ENCODE results near the gene SIGLEC5.

- TF ChIP-seq, protein P1, sequence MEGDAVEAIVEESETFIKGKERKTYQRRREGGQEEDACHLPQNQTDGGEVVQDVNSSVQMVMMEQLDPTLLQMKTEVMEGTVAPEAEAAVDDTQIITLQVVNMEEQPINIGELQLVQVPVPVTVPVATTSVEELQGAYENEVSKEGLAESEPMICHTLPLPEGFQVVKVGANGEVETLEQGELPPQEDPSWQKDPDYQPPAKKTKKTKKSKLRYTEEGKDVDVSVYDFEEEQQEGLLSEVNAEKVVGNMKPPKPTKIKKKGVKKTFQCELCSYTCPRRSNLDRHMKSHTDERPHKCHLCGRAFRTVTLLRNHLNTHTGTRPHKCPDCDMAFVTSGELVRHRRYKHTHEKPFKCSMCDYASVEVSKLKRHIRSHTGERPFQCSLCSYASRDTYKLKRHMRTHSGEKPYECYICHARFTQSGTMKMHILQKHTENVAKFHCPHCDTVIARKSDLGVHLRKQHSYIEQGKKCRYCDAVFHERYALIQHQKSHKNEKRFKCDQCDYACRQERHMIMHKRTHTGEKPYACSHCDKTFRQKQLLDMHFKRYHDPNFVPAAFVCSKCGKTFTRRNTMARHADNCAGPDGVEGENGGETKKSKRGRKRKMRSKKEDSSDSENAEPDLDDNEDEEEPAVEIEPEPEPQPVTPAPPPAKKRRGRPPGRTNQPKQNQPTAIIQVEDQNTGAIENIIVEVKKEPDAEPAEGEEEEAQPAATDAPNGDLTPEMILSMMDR (conservative IDR thresholded peaks at IDR 0.05; ENCODE audit: low read length): no peak
- no peak for TF ChIP-seq EZH2phosphoT487 (IDR thresholded peaks at IDR 0.05; ENCODE audit: borderline replicate concordance)
Observed at GRCh38 chr19:51602189-51602854, 27.9 kb downstream of the SIGLEC5 start.

Data from Loucy (cell line).